ACC112 (cell line): ENCODE measurements around the gene USP34.
A peak's percentile ranks its signal among the peaks of the same experiment; 100 is the strongest.

Source experiments
- H2AFZ ChIP-seq: fragments of 200-600 bp; sonication (generic); one replicate; pipeline ENCODE4 v1.6.0; 2017; ENCODE audit warnings: antibody characterized with exemption, low read length; ENCODE audit not compliant: unreplicated experiment
- H3K27ac ChIP-seq: fragments of 200-600 bp; sonication (generic); 2 replicates; pipeline ENCODE4 v1.5.1; 2014; ENCODE audit warnings: low read depth, mild to moderate bottlenecking, antibody characterized with exemption, low read length, moderate library complexity
- H3K27me3 ChIP-seq: fragments of 200-600 bp; sonication (generic); 2 replicates; pipeline ENCODE4 v1.6.1; 2014; ENCODE audit warnings: mild to moderate bottlenecking, antibody characterized with exemption, low read length, moderate library complexity, mixed read lengths; ENCODE audit not compliant: insufficient read depth
- H3K36me3 ChIP-seq: fragments of 200-600 bp; sonication (generic); 2 replicates; pipeline ENCODE4 v1.6.1; 2016; ENCODE audit warnings: mild to moderate bottlenecking, antibody characterized with exemption, low read length, moderate library complexity, mixed read lengths; ENCODE audit not compliant: insufficient read depth
- H3K4me1 ChIP-seq: fragments of 200-600 bp; sonication (generic); one replicate; pipeline ENCODE4 v1.6.1; 2016; ENCODE audit warnings: low read length, mixed read lengths; ENCODE audit not compliant: insufficient read depth, unreplicated experiment, control insufficient read depth
- H3K4me3 ChIP-seq: fragments of 200-600 bp; sonication (generic); 2 replicates; pipeline ENCODE4 v1.5.1; 2014; ENCODE audit warnings: mild to moderate bottlenecking, low read depth, low read length
- H3K79me2 ChIP-seq: fragments of 200-600 bp; sonication (generic); one replicate; pipeline ENCODE4 v1.6.0; 2016; ENCODE audit warnings: low read length; ENCODE audit not compliant: control insufficient read depth, unreplicated experiment, insufficient read depth

USP34 gene

DNA sequence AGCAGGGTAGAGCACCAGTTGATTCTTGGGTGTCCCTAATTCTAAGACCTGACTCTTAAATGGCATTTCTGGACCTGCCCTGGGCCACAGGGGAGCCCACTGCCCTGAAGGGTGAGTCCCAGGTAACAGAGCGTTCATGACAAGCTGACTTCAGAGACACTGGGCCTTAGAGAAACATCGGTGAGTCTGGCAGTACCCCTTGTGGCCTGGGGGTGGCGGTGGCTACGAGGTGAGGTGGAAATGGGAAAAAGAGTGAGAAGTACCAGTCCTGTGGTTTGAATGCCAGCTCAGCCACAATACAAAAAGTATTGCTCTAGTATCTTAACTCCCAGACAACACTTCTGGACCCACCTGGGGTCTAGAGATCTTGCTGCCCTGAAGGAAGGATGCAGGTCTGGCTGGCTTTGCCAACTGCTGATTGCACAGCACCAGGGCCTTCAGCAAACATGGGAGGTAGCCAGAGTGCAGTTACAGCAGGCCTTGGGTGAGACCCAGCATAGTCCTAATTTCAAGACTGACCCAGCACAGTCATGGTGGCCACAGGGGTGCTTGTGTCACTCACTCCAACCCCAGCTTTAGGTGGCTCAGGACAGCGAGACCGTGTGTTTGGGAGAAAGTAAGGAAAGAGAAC lies 44.5 kb downstream of the USP34 start:
- Histone ChIP-seq H3K4me1 (peaks cover 22% of the 10 kb centered on the region), H2AFZ (no peak overlapping the region), H3K79me2 (peaks cover 86% of the 10 kb centered on the region), H3K4me3 (no peak overlapping the region), H3K36me3 (no peaks in the 10 kb centered on the region), H3K27me3 (no peaks in the 10 kb centered on the region), H3K27ac (no peak overlapping the region)

- H3K36me3 ChIP-seq: no peaks in the 10 kb centered on the region
- no peak overlapping the region for H3K27ac ChIP-seq
- H3K27me3 ChIP-seq: no peaks in the 10 kb centered on the region
- H2AFZ ChIP-seq: no peak overlapping the region
- H3K4me3 ChIP-seq: no peak overlapping the region
- H3K79me2 ChIP-seq: peaks cover 84% of the 10 kb centered on the region
- H3K4me1 ChIP-seq: peaks cover 22% of the 10 kb centered on the region
Measured at GRCh38 chr2:61425605-61426155, 45.2 kb downstream of the USP34 start.

GRCh38 chr2:61423714-61424113 lies 47.2 kb downstream of the USP34 start:
- Histone ChIP-seq H3K79me2 (peaks cover 87% of the 10 kb centered on the region), H2AFZ (no peak overlapping the region), H3K36me3 (no peaks in the 10 kb centered on the region), H3K4me3 (no peak overlapping the region), H3K4me1 (peaks cover 22% of the 10 kb centered on the region), H3K27me3 (no peaks in the 10 kb centered on the region), H3K27ac (peak overlapping the region; percentile 50; the same call in 1 of the 2 replicates)

DNA sequence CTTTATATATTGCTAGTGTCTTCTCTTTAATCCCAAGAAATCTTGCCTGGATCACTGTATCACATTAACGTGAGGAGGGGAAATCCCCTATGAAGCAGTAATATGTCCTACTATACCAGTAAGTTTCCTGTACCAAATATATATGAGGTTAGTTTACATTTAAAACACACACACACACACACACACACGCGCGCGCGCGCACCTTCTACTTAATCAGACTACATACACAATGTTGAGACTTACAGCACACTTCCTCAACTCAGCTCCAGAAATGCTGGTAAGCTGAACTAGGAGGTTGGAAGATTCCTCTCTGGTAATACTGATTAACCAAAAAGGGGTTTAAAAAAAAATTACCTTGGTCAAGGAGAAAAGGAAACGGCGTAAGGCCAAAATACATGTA lies 49.3 kb downstream of the USP34 start:
- Histone ChIP-seq H3K4me1 (peaks cover 22% of the 10 kb centered on the region), H3K79me2 (peaks cover 74% of the 10 kb centered on the region), H3K27ac (no peak overlapping the region), H3K4me3 (no peak overlapping the region), H3K27me3 (no peaks in the 10 kb centered on the region), H3K36me3 (no peaks in the 10 kb centered on the region), H2AFZ (no peak overlapping the region)

GRCh38 chr2:61420991-61421544 lies 49.8 kb downstream of the USP34 start:
- Histone ChIP-seq H3K4me3 (no peak overlapping the region), H3K36me3 (no peaks in the 10 kb centered on the region), H2AFZ (no peak overlapping the region), H3K4me1 (peaks cover 22% of the 10 kb centered on the region), H3K27ac (no peak overlapping the region), H3K79me2 (peaks cover 68% of the 10 kb centered on the region), H3K27me3 (no peaks in the 10 kb centered on the region)

- no peak overlapping the region for H2AFZ ChIP-seq
- H3K27ac ChIP-seq: no peak overlapping the region
- no peaks in the 10 kb centered on the region for H3K27me3 ChIP-seq
- peaks cover 12% of the 10 kb centered on the region for H3K4me1 ChIP-seq
- peaks cover 60% of the 10 kb centered on the region for H3K79me2 ChIP-seq
- H3K36me3 ChIP-seq: no peaks in the 10 kb centered on the region
- H3K4me3 ChIP-seq: no peak overlapping the region
Measured at GRCh38 chr2:61419570-61419969, 51.3 kb downstream of the USP34 start.

GRCh38 chr2:61419129-61419528 lies 51.8 kb downstream of the USP34 start:
- Histone ChIP-seq H3K27ac (no peak overlapping the region), H3K4me3 (no peak overlapping the region), H2AFZ (no peak overlapping the region), H3K36me3 (no peaks in the 10 kb centered on the region), H3K27me3 (no peaks in the 10 kb centered on the region), H3K4me1 (peaks cover 9% of the 10 kb centered on the region), H3K79me2 (peaks cover 59% of the 10 kb centered on the region)

- Histone ChIP-seq H3K4me1 (no peaks in the 10 kb centered on the region), H3K4me3 (no peak overlapping the region), H3K79me2 (peaks cover 43% of the 10 kb centered on the region), H2AFZ (no peak overlapping the region), H3K27ac (no peak overlapping the region), H3K27me3 (no peaks in the 10 kb centered on the region), H3K36me3 (no peaks in the 10 kb centered on the region)
Measured at GRCh38 chr2:61416871-61417645, 53.8 kb downstream of the USP34 start.

DNA sequence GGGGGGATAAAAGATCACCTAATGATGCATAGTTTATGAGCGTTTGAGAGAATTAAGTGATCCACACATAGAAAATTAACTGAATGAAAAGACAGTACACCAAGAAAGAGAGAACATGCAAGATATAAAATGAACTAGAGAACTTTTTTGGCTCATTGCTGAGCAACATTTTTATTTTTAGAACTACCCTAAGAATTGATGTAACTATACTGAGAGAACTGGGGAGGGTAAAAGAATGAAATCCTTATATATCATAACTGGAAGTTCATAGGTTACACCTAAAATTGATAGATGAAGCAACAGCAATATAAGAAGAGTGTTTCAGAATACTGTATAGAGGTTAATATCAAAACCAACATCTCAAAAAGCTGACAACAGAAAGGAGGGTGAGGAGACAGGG lies 55.6 kb downstream of the USP34 start:
- H2AFZ ChIP-seq: no peak overlapping the region
- no peaks in the 10 kb centered on the region for H3K4me1 ChIP-seq
- no peak overlapping the region for H3K27ac ChIP-seq
- H3K36me3 ChIP-seq: no peaks in the 10 kb centered on the region
- peaks cover 40% of the 10 kb centered on the region for H3K79me2 ChIP-seq
- H3K27me3 ChIP-seq: no peaks in the 10 kb centered on the region
- no peak overlapping the region for H3K4me3 ChIP-seq

DNA sequence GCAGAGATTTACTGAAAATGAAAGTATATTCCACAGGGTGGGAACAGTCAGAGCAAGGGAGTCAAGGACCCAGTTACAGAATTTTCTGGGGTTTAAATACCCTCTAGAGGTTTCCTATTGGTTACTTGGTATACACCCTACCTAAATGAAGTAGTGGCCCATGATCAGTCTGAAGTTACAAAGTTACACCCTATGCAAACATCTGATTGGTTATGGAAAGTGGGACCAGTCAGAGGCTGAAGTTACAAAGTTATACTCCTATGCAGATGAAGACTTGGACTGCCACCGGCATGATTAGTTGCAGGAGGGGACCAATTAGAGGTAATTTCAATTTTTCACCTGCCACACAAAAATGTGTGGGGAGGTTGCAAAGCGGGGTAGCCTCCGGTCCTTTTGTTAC lies 56.2 kb downstream of the USP34 start:
- Histone ChIP-seq H2AFZ (no peak overlapping the region), H3K27ac (no peak overlapping the region), H3K36me3 (no peaks in the 10 kb centered on the region), H3K4me1 (no peaks in the 10 kb centered on the region), H3K4me3 (no peak overlapping the region), H3K79me2 (peaks cover 41% of the 10 kb centered on the region), H3K27me3 (no peaks in the 10 kb centered on the region)
